Brain pericyte (primary cell): ENCODE measurements around the gene PARP3.

Experiments used
- DNase-seq: peaks from one replicate; pipeline ENCODE4 v3.0.0-alpha.2; 2012; ENCODE audit warnings: low read depth, low spot score

PARP3 gene

GRCh38 chr3:51966922-51967383 is 24.8 kb downstream of the PARP3 start:
- no peak for DNase-seq

- no peak for DNase-seq
Observed at GRCh38 chr3:51967384-51968169, 25.4 kb downstream of the PARP3 start, which contains the start of gene PCBP4. TSS of gene PCBP4 (minus strand) at chr3:51967454. CDS start at chr3:51961240, 6,214 bp downstream.

GRCh38 chr3:51968170-51968775 is 26.1 kb downstream of the PARP3 start:
- DNase-seq: no peak

GRCh38 chr3:51968883-51969678 is 26.9 kb downstream of the PARP3 start:
- no peak for DNase-seq

GRCh38 chr3:51969841-51970240 is 27.7 kb downstream of the PARP3 start:
- DNase-seq: no peak

GRCh38 chr3:51970606-51971300 is 28.6 kb downstream of the PARP3 start:
- DNase-seq: no peak

- DNase-seq: no peak
Observed at GRCh38 chr3:51971350-51971749, 29.2 kb downstream of the PARP3 start.

GRCh38 chr3:51974277-51974962 is 32.3 kb downstream of the PARP3 start:
- no peak for DNase-seq

GRCh38 chr3:51974963-51975851 is 33.0 kb downstream of the PARP3 start, which contains the start of gene ABHD14A:
TSS of gene ABHD14A (plus strand) at chr3:51975064. CDS start at chr3:51975136, 72 bp downstream.
- no peak for DNase-seq

GRCh38 chr3:51975852-51976549 is 33.8 kb downstream of the PARP3 start:
- no peak for DNase-seq

GRCh38 chr3:51977446-51978142 is 35.4 kb downstream of the PARP3 start:
- no peak for DNase-seq

- DNase-seq: no peak
Observed at GRCh38 chr3:51978143-51978502, 36.0 kb downstream of the PARP3 start.

- no peak for DNase-seq
Observed at GRCh38 chr3:51980253-51980652, 38.1 kb downstream of the PARP3 start.

GRCh38 chr3:51982352-51982837 is 40.2 kb downstream of the PARP3 start:
- no peak for DNase-seq

GRCh38 chr3:51982838-51983577 is 40.8 kb downstream of the PARP3 start, which contains the start of gene ACY1:
TSS of gene ACY1 (plus strand) at chr3:51983535. CDS start at chr3:51984065, 530 bp downstream.
- peak; percentile 62 for DNase-seq

- no peak for DNase-seq
Observed at GRCh38 chr3:51983578-51984268, 41.6 kb downstream of the PARP3 start.

GRCh38 chr3:51984269-51984647 is 42.1 kb downstream of the PARP3 start:
- DNase-seq: no peak
